Cardiac septum (tissue), 1 donor: ENCODE data around the gene TMEM26. TPM values are rescaled to one million over a fixed set of nuclear protein-coding genes. Genes with fewer than 3 reads are reported as not detected.
"Not testable (repeated sequence)": the region's sequence is repeated elsewhere in the genome, so short reads cannot be mapped to it uniquely, and the experiment has no call there.

ENCODE experiments used
- DNase-seq: peaks from one replicate; pipeline ENCODE4 v3.0.0-alpha.2; 2020; ENCODE audit warnings: low spot score
- intact Hi-C: fragments of 100-400 bp; cut with DNase I; formaldehyde crosslinking; loops from one replicate; pipeline ENCODE4 v1.14.0; 2022
- total RNA-seq: library from RNA; stranded (reverse); fragmentation: NEBNext Ultra II Directional; extraction: Animal tissue kit (Norgen Biotek cat#: 25700); gene quantifications from one replicate; pipeline ENCODE4 v1.2.1, GENCODE V29; 2021
- donor health status: DM: no; HTN: no; CAD: no.

The TMEM26 gene
- total RNA-seq, 1 donor from 2014 or later: 0.16 TPM

GRCh38 chr10:61408105-61408504 is 45.1 kb downstream of the TMEM26 start:
- intact Hi-C loops: no loop called here

GRCh38 chr10:61406736-61407135 is 46.4 kb downstream of the TMEM26 start:
- DNase-seq: no peak
- intact Hi-C loops: no loop called here

More at GRCh38 chr10:61408105-61408504, 45.1 kb downstream of the TMEM26 start:
- DNase-seq: no peak

- no peak for DNase-seq
- intact Hi-C loops: no loop called here
These were observed 46.9 kb downstream of the TMEM26 start for GRCh38 chr10:61406242-61406641.

GRCh38 chr10:61404751-61405150 is 48.4 kb downstream of the TMEM26 start:
- intact Hi-C loops: no loop called here
- DNase-seq: no peak

- intact Hi-C loops: no loop called here
- no peak for DNase-seq
These were observed 52.7 kb downstream of the TMEM26 start for GRCh38 chr10:61400524-61400923.

GRCh38 chr10:61399406-61399805 is 53.8 kb downstream of the TMEM26 start:
- DNase-seq: no peak
- intact Hi-C loops: no loop called here

- intact Hi-C loops: no loop called here
- no peak for DNase-seq
These were observed 54.6 kb downstream of the TMEM26 start for GRCh38 chr10:61398366-61399129.

GRCh38 chr10:61397175-61397986 is 55.8 kb downstream of the TMEM26 start:
- intact Hi-C loops: no loop called here
- DNase-seq: no peak

GRCh38 chr10:61391281-61391680 is 61.9 kb downstream of the TMEM26 start:
- no peak for DNase-seq
- intact Hi-C loops: no loop called here

- DNase-seq: no peak
- intact Hi-C loops: no loop called here
These were observed 62.3 kb downstream of the TMEM26 start for GRCh38 chr10:61390851-61391250.

- DNase-seq: no peak
- intact Hi-C loops: no loop called here
These were observed 63.3 kb downstream of the TMEM26 start for GRCh38 chr10:61389887-61390286.

- DNase-seq, intact Hi-C loops: not testable (repeated sequence)
These were observed 64.2 kb downstream of the TMEM26 start for GRCh38 chr10:61388986-61389385.

- no peak for DNase-seq
- intact Hi-C loops: no loop called here
These were observed 67.8 kb downstream of the TMEM26 start for GRCh38 chr10:61385231-61386001.

GRCh38 chr10:61381153-61381552 is 72.0 kb downstream of the TMEM26 start:
- DNase-seq, intact Hi-C loops: not testable (repeated sequence)

GRCh38 chr10:61378865-61379264 is 74.3 kb downstream of the TMEM26 start:
- intact Hi-C loops: no loop called here
- DNase-seq: no peak

GRCh38 chr10:61376908-61377368 is 76.2 kb downstream of the TMEM26 start:
- DNase-seq: no peak
- intact Hi-C loops: no loop called here

GRCh38 chr10:61376377-61376776 is 76.8 kb downstream of the TMEM26 start:
- intact Hi-C loops: no loop called here
- DNase-seq: no peak

- DNase-seq: no peak
- intact Hi-C loops: no loop called here
These were observed 86.8 kb downstream of the TMEM26 start for GRCh38 chr10:61366365-61366764.

GRCh38 chr10:61364619-61365018 is 88.6 kb downstream of the TMEM26 start:
- DNase-seq: no peak
- intact Hi-C loops: no loop called here

- intact Hi-C loops: no loop called here
- DNase-seq: no peak
These were observed 90.2 kb downstream of the TMEM26 start for GRCh38 chr10:61363006-61363405.
